ENCODE data around the gene ALK. TPM values are rescaled to one million over a fixed set of nuclear protein-coding genes. Genes with fewer than 3 reads are reported as not detected.

Gene ALK
- total RNA-seq, 2 experiments from 2014 or later = not detected

DNA sequence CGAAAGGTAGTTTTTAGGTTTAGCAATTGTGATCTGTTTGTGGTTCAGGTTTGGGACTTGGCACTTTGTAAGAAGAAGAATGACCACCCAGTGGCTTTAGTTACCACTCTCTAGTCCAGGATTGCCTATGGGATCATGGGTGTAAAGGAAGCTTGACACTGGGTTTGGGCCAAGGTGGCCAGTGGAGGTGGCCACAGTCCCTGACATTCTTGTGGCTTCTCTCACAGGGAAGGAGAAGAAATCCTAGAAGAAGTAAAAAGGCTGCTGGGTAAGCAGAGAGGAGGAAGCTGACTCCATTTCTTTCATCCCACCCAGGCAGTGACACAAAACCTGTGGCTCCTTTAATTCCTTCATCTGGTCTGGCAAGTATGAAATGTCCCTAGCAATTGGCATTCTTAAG is 411.5 kb downstream of the ALK start:
- peaks cover 2% of the 10 kb centered on the region for H3K27me3 Mint-ChIP-seq
- no peak for DNase-seq
- intact Hi-C loops (cut with micrococcal nuclease) = no loop called here
- peaks cover 2% of the 10 kb centered on the region for H3K9me3 Mint-ChIP-seq
- ATAC-seq = no peak
- no peak for TF ChIP-seq CTCF (IDR thresholded peaks at IDR 0.05)
- no peak overlapping the region for H3K27ac Mint-ChIP-seq
- no peak overlapping the region for H3K4me3 Mint-ChIP-seq
- no peaks in the 10 kb centered on the region for H3K36me3 Mint-ChIP-seq (ENCODE audit: low read depth)
- POLR2A ChIA-PET = no interaction called here
- no peaks in the 10 kb centered on the region for H3K4me1 Mint-ChIP-seq (ENCODE audit: low read depth)
- CTCF ChIA-PET = no interaction called here

- Mint-ChIP-seq H3K9me3 (no peaks in the 10 kb centered on the region), H3K4me1 (ENCODE audit: low read depth) (no peaks in the 10 kb centered on the region), H3K27ac (no peak overlapping the region), H3K27me3 (peaks cover 3% of the 10 kb centered on the region), H3K36me3 (ENCODE audit: low read depth) (no peaks in the 10 kb centered on the region), H3K4me3 (no peak overlapping the region)
- ChIA-PET POLR2A (no interaction called here), CTCF (no interaction called here)
- intact Hi-C loops (cut with micrococcal nuclease) = no loop called here
- no peak for TF ChIP-seq CTCF (IDR thresholded peaks at IDR 0.05)
- DNase-seq = no peak
- ATAC-seq = no peak
These were observed 412.0 kb downstream of the ALK start for GRCh38 chr2:29509397-29509796.

DNA sequence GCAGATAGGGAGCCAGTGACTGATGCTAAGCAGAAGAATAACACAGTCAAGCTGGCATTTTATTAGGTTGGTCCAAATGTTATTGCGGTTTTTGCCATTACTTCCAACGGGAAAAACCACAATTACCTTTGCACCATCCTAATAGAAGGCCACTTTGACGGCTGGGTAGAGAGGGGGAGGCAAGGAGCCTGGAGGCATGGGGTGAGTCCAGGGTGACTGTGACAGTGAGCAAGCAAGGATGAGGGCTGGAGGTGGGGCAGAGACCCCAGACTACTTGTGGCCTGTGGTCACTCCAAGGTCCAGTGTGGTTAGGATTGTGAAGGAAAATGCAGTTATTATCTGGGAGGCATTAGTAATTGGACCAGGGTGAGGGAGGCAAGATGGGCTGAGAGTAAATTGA is 416.6 kb downstream of the ALK start:
- Mint-ChIP-seq H3K4me1 (ENCODE audit: low read depth) (no peaks in the 10 kb centered on the region), H3K9me3 (no peaks in the 10 kb centered on the region), H3K36me3 (ENCODE audit: low read depth) (no peaks in the 10 kb centered on the region), H3K27me3 (peaks cover 15% of the 10 kb centered on the region), H3K4me3 (no peak overlapping the region), H3K27ac (no peak overlapping the region)
- no peak for TF ChIP-seq CTCF (IDR thresholded peaks at IDR 0.05)
- DNase-seq = no peak
- ChIA-PET POLR2A (no interaction called here), CTCF (no interaction called here)
- intact Hi-C loops (cut with micrococcal nuclease) = no loop called here
- ATAC-seq = no peak

DNA sequence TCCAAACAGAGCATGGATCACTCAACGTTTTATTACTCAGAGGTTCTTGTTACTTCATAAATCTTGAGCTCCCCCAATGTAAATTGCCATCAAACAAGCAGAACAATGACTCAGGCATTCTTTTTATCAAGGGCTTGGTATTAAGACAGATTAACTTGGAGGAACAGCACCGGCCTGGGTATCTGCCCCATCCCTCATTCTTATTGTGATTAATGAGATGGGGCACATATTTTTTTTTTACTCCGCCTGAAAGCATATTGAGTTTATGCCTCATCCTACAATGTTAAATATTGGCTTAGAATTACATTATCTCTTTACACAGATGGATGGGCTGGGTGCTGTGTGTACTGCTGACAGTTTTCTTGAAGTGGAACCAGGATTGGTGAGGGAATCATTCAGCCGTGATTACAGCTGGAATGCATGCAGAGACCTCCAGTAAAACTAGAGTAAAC is 418.9 kb downstream of the ALK start:
- Mint-ChIP-seq H3K27ac (no peak overlapping the region), H3K9me3 (no peaks in the 10 kb centered on the region), H3K4me3 (no peak overlapping the region), H3K27me3 (peaks cover 15% of the 10 kb centered on the region), H3K4me1 (ENCODE audit: low read depth) (no peaks in the 10 kb centered on the region), H3K36me3 (ENCODE audit: low read depth) (no peaks in the 10 kb centered on the region)
- ChIA-PET CTCF (no interaction called here), POLR2A (no interaction called here)
- TF ChIP-seq CTCF (IDR thresholded peaks at IDR 0.05) = no peak
- ATAC-seq (no peak), DNase-seq (no peak)
- intact Hi-C loops (cut with micrococcal nuclease) = no loop called here

GRCh38 chr2:29497375-29497774 is 424.0 kb downstream of the ALK start:
- Mint-ChIP-seq H3K27ac (no peak overlapping the region), H3K4me1 (ENCODE audit: low read depth) (no peaks in the 10 kb centered on the region), H3K9me3 (no peaks in the 10 kb centered on the region), H3K36me3 (ENCODE audit: low read depth) (no peaks in the 10 kb centered on the region), H3K4me3 (no peak overlapping the region), H3K27me3 (peaks cover 5% of the 10 kb centered on the region)
- DNase-seq (no peak), ATAC-seq (no peak)
- intact Hi-C loops (cut with micrococcal nuclease) = no loop called here
- ChIA-PET CTCF (no interaction called here), POLR2A (interaction anchor here (1.3 kb wide), 1 partner anchor 11 kb away, joined by 3 read pairs; no protein-coding TSS in a partner anchor)
- no peak for TF ChIP-seq CTCF (IDR thresholded peaks at IDR 0.05)
